ENCODE data around the gene CD200R1L.

CD200R1L gene

GRCh38 chr3:112811131-112811884, 35.4 kb downstream of the CD200R1L start:
- Histone ChIP-seq H3K9ac (ENCODE audit: low read depth in 1 of 2, low read length in 2 of 2) (no peak overlapping the region), H3K27me3 (ENCODE audit: control insufficient read depth in 1 of 2, insufficient read depth in 2 of 2, low read length in 2 of 2) (no peaks in the 10 kb centered on the region), H3K4me1 (ENCODE audit: control insufficient read depth in 1 of 2, insufficient read depth in 2 of 2, low read length in 2 of 2) (peaks cover 0 to 15% of the 10 kb centered on the region in 2 donors), H3K27ac (ENCODE audit: low read depth, low read length) (no peak overlapping the region), H3K4me3 (ENCODE audit: low read depth in 1 of 2, low read length in 2 of 2) (no peak overlapping the region), H3K9me3 (ENCODE audit: control insufficient read depth in 1 of 2, low read length in 2 of 2) (no peaks in the 10 kb centered on the region), H3K36me3 (ENCODE audit: control insufficient read depth in 1 of 2, insufficient read depth in 2 of 2, low read length in 2 of 2) (no peaks in the 10 kb centered on the region)

GRCh38 chr3:112810561-112810960, 36.1 kb downstream of the CD200R1L start:
- Histone ChIP-seq H3K4me1 (ENCODE audit: control insufficient read depth in 1 of 2, insufficient read depth in 2 of 2, low read length in 2 of 2) (peaks cover 0 to 15% of the 10 kb centered on the region in 2 donors), H3K27ac (ENCODE audit: low read depth, low read length) (no peak overlapping the region), H3K9ac (ENCODE audit: low read depth in 1 of 2, low read length in 2 of 2) (no peak overlapping the region), H3K4me3 (ENCODE audit: low read depth in 1 of 2, low read length in 2 of 2) (no peak overlapping the region), H3K27me3 (ENCODE audit: control insufficient read depth in 1 of 2, insufficient read depth in 2 of 2, low read length in 2 of 2) (no peaks in the 10 kb centered on the region), H3K36me3 (ENCODE audit: control insufficient read depth in 1 of 2, insufficient read depth in 2 of 2, low read length in 2 of 2) (no peaks in the 10 kb centered on the region), H3K9me3 (ENCODE audit: control insufficient read depth in 1 of 2, low read length in 2 of 2) (no peaks in the 10 kb centered on the region)

- H3K9me3 ChIP-seq (ENCODE audit: control insufficient read depth in 1 of 2, low read length in 2 of 2): no peaks in the 10 kb centered on the region
- no peaks in the 10 kb centered on the region for H3K36me3 ChIP-seq (ENCODE audit: control insufficient read depth in 1 of 2, insufficient read depth in 2 of 2, low read length in 2 of 2)
- no peak overlapping the region for H3K9ac ChIP-seq (ENCODE audit: low read depth in 1 of 2, low read length in 2 of 2)
- no peak overlapping the region for H3K4me3 ChIP-seq (ENCODE audit: low read depth in 1 of 2, low read length in 2 of 2)
- H3K27ac ChIP-seq (ENCODE audit: low read depth, low read length): no peak overlapping the region
- H3K4me1 ChIP-seq (ENCODE audit: control insufficient read depth in 1 of 2, insufficient read depth in 2 of 2, low read length in 2 of 2): peaks cover 0 to 7% of the 10 kb centered on the region in 2 donors
- no peaks in the 10 kb centered on the region for H3K27me3 ChIP-seq (ENCODE audit: control insufficient read depth in 1 of 2, insufficient read depth in 2 of 2, low read length in 2 of 2)
Observed at GRCh38 chr3:112808136-112808535, 38.5 kb downstream of the CD200R1L start.

GRCh38 chr3:112807685-112808084, 39.0 kb downstream of the CD200R1L start:
- H3K27me3 ChIP-seq (ENCODE audit: control insufficient read depth in 1 of 2, insufficient read depth in 2 of 2, low read length in 2 of 2): no peaks in the 10 kb centered on the region
- H3K9me3 ChIP-seq (ENCODE audit: control insufficient read depth in 1 of 2, low read length in 2 of 2): no peaks in the 10 kb centered on the region
- no peaks in the 10 kb centered on the region for H3K36me3 ChIP-seq (ENCODE audit: control insufficient read depth in 1 of 2, insufficient read depth in 2 of 2, low read length in 2 of 2)
- H3K9ac ChIP-seq (ENCODE audit: low read depth in 1 of 2, low read length in 2 of 2): no peak overlapping the region
- no peak overlapping the region for H3K27ac ChIP-seq (ENCODE audit: low read depth, low read length)
- no peak overlapping the region for H3K4me3 ChIP-seq (ENCODE audit: low read depth in 1 of 2, low read length in 2 of 2)
- H3K4me1 ChIP-seq (ENCODE audit: control insufficient read depth in 1 of 2, insufficient read depth in 2 of 2, low read length in 2 of 2): peaks cover 0 to 3% of the 10 kb centered on the region in 2 donors

GRCh38 chr3:112806903-112807302, 39.8 kb downstream of the CD200R1L start:
- no peak overlapping the region for H3K27ac ChIP-seq (ENCODE audit: low read depth, low read length)
- no peak overlapping the region for H3K9ac ChIP-seq (ENCODE audit: low read depth in 1 of 2, low read length in 2 of 2)
- H3K27me3 ChIP-seq (ENCODE audit: control insufficient read depth in 1 of 2, insufficient read depth in 2 of 2, low read length in 2 of 2): no peaks in the 10 kb centered on the region

GRCh38 chr3:112805126-112805525, 41.5 kb downstream of the CD200R1L start:
- Histone ChIP-seq H3K27ac (ENCODE audit: low read depth, low read length) (no peak overlapping the region), H3K9me3 (ENCODE audit: control insufficient read depth in 1 of 2, low read length in 2 of 2) (no peaks in the 10 kb centered on the region), H3K9ac (ENCODE audit: low read depth in 1 of 2, low read length in 2 of 2) (no peak overlapping the region)

More at GRCh38 chr3:112806903-112807302, 39.8 kb downstream of the CD200R1L start:
- Histone ChIP-seq H3K36me3 (ENCODE audit: control insufficient read depth in 1 of 2, insufficient read depth in 2 of 2, low read length in 2 of 2) (no peaks in the 10 kb centered on the region), H3K4me1 (ENCODE audit: control insufficient read depth in 1 of 2, insufficient read depth in 2 of 2, low read length in 2 of 2) (no peaks in the 10 kb centered on the region), H3K4me3 (ENCODE audit: low read depth in 1 of 2, low read length in 2 of 2) (no peak overlapping the region), H3K9me3 (ENCODE audit: control insufficient read depth in 1 of 2, low read length in 2 of 2) (no peaks in the 10 kb centered on the region)

GRCh38 chr3:112804021-112804420, 42.6 kb downstream of the CD200R1L start:
- Histone ChIP-seq H3K9ac (ENCODE audit: low read depth in 1 of 2, low read length in 2 of 2) (no peak overlapping the region), H3K9me3 (ENCODE audit: control insufficient read depth in 1 of 2, low read length in 2 of 2) (no peaks in the 10 kb centered on the region), H3K4me3 (ENCODE audit: low read depth in 1 of 2, low read length in 2 of 2) (no peak overlapping the region), H3K27me3 (ENCODE audit: control insufficient read depth in 1 of 2, insufficient read depth in 2 of 2, low read length in 2 of 2) (no peaks in the 10 kb centered on the region), H3K4me1 (ENCODE audit: control insufficient read depth in 1 of 2, insufficient read depth in 2 of 2, low read length in 2 of 2) (peaks cover 0 to 5% of the 10 kb centered on the region in 2 donors), H3K27ac (ENCODE audit: low read depth, low read length) (no peak overlapping the region), H3K36me3 (ENCODE audit: control insufficient read depth in 1 of 2, insufficient read depth in 2 of 2, low read length in 2 of 2) (no peaks in the 10 kb centered on the region)

More at GRCh38 chr3:112805126-112805525, 41.5 kb downstream of the CD200R1L start:
- no peaks in the 10 kb centered on the region for H3K36me3 ChIP-seq (ENCODE audit: control insufficient read depth in 1 of 2, insufficient read depth in 2 of 2, low read length in 2 of 2)
- H3K4me1 ChIP-seq (ENCODE audit: control insufficient read depth in 1 of 2, insufficient read depth in 2 of 2, low read length in 2 of 2): no peaks in the 10 kb centered on the region
- H3K27me3 ChIP-seq (ENCODE audit: control insufficient read depth in 1 of 2, insufficient read depth in 2 of 2, low read length in 2 of 2): no peaks in the 10 kb centered on the region
- no peak overlapping the region for H3K4me3 ChIP-seq (ENCODE audit: low read depth in 1 of 2, low read length in 2 of 2)

GRCh38 chr3:112803467-112803866, 43.2 kb downstream of the CD200R1L start:
- Histone ChIP-seq H3K36me3 (ENCODE audit: control insufficient read depth in 1 of 2, insufficient read depth in 2 of 2, low read length in 2 of 2) (no peaks in the 10 kb centered on the region), H3K27ac (ENCODE audit: low read depth, low read length) (no peak overlapping the region), H3K9ac (ENCODE audit: low read depth in 1 of 2, low read length in 2 of 2) (no peak overlapping the region)

GRCh38 chr3:112802338-112802737, 44.3 kb downstream of the CD200R1L start:
- no peak overlapping the region for H3K9ac ChIP-seq (ENCODE audit: low read depth in 1 of 2, low read length in 2 of 2)
- peaks cover 0 to 5% of the 10 kb centered on the region in 2 donors for H3K4me1 ChIP-seq (ENCODE audit: control insufficient read depth in 1 of 2, insufficient read depth in 2 of 2, low read length in 2 of 2)
- H3K27ac ChIP-seq (ENCODE audit: low read depth, low read length): no peak overlapping the region
- H3K27me3 ChIP-seq (ENCODE audit: control insufficient read depth in 1 of 2, insufficient read depth in 2 of 2, low read length in 2 of 2): no peaks in the 10 kb centered on the region
- no peak overlapping the region for H3K4me3 ChIP-seq (ENCODE audit: low read depth in 1 of 2, low read length in 2 of 2)
- no peaks in the 10 kb centered on the region for H3K36me3 ChIP-seq (ENCODE audit: control insufficient read depth in 1 of 2, insufficient read depth in 2 of 2, low read length in 2 of 2)
- H3K9me3 ChIP-seq (ENCODE audit: control insufficient read depth in 1 of 2, low read length in 2 of 2): no peaks in the 10 kb centered on the region

More at GRCh38 chr3:112803467-112803866, 43.2 kb downstream of the CD200R1L start:
- Histone ChIP-seq H3K9me3 (ENCODE audit: control insufficient read depth in 1 of 2, low read length in 2 of 2) (no peaks in the 10 kb centered on the region), H3K4me1 (ENCODE audit: control insufficient read depth in 1 of 2, insufficient read depth in 2 of 2, low read length in 2 of 2) (peaks cover 0 to 5% of the 10 kb centered on the region in 2 donors), H3K27me3 (ENCODE audit: control insufficient read depth in 1 of 2, insufficient read depth in 2 of 2, low read length in 2 of 2) (no peaks in the 10 kb centered on the region), H3K4me3 (ENCODE audit: low read depth in 1 of 2, low read length in 2 of 2) (no peak overlapping the region)

GRCh38 chr3:112799946-112800345, 46.7 kb downstream of the CD200R1L start:
- Histone ChIP-seq H3K4me1 (ENCODE audit: control insufficient read depth in 1 of 2, insufficient read depth in 2 of 2, low read length in 2 of 2) (peaks cover 0 to 5% of the 10 kb centered on the region in 2 donors), H3K27me3 (ENCODE audit: control insufficient read depth in 1 of 2, insufficient read depth in 2 of 2, low read length in 2 of 2) (no peaks in the 10 kb centered on the region), H3K9ac (ENCODE audit: low read depth in 1 of 2, low read length in 2 of 2) (no peak overlapping the region), H3K4me3 (ENCODE audit: low read depth in 1 of 2, low read length in 2 of 2) (no peak overlapping the region), H3K36me3 (ENCODE audit: control insufficient read depth in 1 of 2, insufficient read depth in 2 of 2, low read length in 2 of 2) (no peaks in the 10 kb centered on the region), H3K27ac (ENCODE audit: low read depth, low read length) (no peak overlapping the region), H3K9me3 (ENCODE audit: control insufficient read depth in 1 of 2, low read length in 2 of 2) (no peaks in the 10 kb centered on the region)

Measured in duodenal mucosa (tissue), 2 donors.